ENCODE measurements around the gene MTHFD2. TPM values are rescaled to one million over a fixed set of nuclear protein-coding genes. Genes with fewer than 3 reads are reported as not detected.
"Not testable (repeated sequence)": the region's sequence is repeated elsewhere in the genome, so short reads cannot be mapped to it uniquely, and the experiment has no call there.

Gene MTHFD2
- total RNA-seq, 1 experiment from 2014 or later = 221 TPM

DNA sequence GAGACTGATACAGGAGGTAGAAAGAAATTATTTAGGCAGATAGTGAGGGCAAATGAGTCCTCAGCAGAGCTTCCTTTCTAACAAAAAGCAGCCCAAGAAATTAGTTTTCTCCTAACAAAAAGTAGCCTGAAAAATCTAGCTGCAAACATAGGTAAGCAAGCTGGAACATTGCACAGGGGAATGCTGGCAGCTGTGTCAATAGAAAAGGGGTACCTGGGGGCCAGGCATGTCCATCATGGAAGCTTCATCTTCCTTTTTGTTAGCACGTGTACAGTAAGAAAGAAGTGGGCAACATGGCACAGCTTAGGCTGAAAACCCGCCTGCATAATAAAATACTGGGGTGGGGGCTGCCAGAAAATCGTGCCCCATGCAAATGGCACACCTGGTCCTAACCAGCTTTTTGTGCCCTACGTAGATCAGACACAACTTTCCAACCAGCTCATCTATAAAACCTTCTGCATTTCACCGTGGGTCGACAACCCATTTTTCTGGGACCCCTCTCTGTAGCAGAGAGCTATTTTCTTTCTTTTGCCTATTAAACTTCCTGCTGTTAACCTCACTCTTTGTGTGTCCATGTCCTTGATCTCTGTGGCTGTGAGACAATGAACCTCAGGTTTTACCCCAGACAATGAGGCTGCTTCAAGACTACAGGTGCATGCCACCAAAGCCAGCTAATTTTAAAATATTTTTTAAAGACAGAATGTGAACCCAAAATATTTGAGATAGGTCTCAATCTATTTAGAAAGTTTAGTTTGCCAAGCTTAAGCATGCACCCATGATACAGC, 6.6 kb upstream of the MTHFD2 start:
- DNase-seq (ENCODE audit: low spot score) = no peak
- in situ Hi-C loops (cut with HindIII; ENCODE audit: low sequenced_read_pairs) = no loop called here

DNA sequence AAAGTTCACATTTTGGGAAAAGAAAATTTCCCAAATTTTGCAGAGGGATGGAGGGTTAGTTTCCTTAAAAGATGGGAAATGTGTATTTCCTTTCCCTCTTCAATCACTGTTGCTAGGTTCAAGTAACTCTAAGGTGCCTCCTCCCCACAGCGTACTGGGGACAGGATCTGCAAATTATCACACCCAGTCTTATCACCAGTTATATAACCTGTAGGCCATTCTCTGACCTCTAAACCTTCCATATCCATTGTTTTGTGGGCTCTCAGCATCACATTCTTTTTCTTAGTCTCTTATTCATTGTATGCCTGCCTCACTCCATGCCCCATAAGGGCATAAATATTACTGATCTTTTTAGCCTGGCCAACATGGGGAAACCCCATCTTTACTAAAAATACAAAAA, 3.6 kb upstream of the MTHFD2 start:
- in situ Hi-C loops (cut with HindIII; ENCODE audit: low sequenced_read_pairs) = no loop called here
- DNase-seq (ENCODE audit: low spot score) = no peak

DNA sequence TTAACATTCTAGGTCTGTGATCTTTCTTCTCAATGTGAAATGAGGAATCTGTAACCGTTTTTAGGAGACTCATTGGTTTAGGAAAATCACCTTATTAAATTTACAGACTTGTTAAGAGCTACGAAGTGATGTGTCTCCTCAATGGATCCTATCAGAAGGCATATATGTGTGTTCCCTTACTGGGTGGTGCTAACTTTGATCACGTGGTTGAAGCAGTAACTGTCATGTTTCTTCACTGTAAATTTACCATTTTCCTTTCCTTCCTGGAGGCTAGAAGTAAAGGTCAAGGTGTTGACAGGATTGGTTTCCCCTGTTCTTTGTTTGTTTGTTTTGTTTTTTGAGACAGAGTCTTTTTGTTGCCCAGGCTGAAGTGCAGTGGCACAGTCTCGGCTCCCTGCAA, 1.4 kb upstream of the MTHFD2 start:
- DNase-seq (ENCODE audit: low spot score) = no peak
- in situ Hi-C loops (cut with HindIII; ENCODE audit: low sequenced_read_pairs) = no loop called here

GRCh38 chr2:74198023-74198460, 373 bp upstream of the MTHFD2 start:
- in situ Hi-C loops (cut with HindIII; ENCODE audit: low sequenced_read_pairs) = no loop called here
- DNase-seq (ENCODE audit: low spot score) = no peak

- no peak for DNase-seq (ENCODE audit: low spot score)
- in situ Hi-C loops (cut with HindIII; ENCODE audit: low sequenced_read_pairs) = no loop called here
These were observed 873 bp downstream of the MTHFD2 start for GRCh38 chr2:74199275-74199701.

DNA sequence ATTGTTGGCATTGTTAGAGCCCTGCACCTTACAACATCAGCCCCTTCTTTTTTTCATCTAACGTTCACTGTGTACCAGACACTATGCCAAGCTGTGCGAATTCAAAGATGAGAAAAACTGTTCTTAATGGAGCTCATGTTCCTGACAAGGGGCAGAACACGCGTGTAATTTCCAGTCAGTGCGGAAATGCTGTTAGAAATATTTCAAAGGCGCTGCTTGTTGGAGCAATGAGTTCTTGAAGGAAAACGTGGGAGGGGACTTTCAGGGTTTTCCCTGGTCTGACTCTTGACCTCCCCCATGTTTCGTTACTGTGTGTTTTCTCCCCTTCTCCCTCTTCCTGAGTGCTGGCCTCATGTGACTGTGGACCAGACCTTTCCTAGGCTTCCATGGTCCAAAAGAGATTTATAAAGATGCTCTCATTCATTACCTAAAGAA, 1.5 kb downstream of the MTHFD2 start:
- DNase-seq (ENCODE audit: low spot score) = peak; percentile 4
- in situ Hi-C loops (cut with HindIII; ENCODE audit: low sequenced_read_pairs) = no loop called here

GRCh38 chr2:74201196-74201595, 2.8 kb downstream of the MTHFD2 start:
- DNase-seq (ENCODE audit: low spot score) = no peak
- in situ Hi-C loops (cut with HindIII; ENCODE audit: low sequenced_read_pairs) = no loop called here

GRCh38 chr2:74201596-74201995, 3.2 kb downstream of the MTHFD2 start:
- no peak for DNase-seq (ENCODE audit: low spot score)

DNA sequence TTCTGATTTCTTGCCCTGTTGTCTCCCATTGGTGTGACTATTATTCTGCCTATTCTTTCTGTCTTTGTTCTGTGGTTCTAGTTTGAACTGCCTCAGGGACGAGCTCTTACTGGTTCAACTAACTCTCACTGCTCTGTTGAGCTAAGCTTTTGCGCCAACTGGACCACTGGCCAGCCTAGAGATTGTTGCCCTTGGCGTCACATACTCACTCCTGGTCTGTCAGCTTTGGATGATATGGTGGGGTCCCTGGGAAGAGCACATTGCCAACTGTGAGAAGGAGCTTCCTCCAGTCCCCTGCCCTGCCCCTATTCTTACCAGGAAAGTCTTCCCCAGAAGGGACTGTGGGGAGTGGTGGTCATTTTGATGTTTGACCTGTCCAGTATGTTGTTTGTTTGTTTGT, 6.0 kb downstream of the MTHFD2 start:
- in situ Hi-C loops (cut with HindIII; ENCODE audit: low sequenced_read_pairs) = no loop called here
- DNase-seq (ENCODE audit: low spot score) = no peak

More at GRCh38 chr2:74201596-74201995, 3.2 kb downstream of the MTHFD2 start:
- in situ Hi-C loops (cut with HindIII; ENCODE audit: low sequenced_read_pairs) = no loop called here

DNA sequence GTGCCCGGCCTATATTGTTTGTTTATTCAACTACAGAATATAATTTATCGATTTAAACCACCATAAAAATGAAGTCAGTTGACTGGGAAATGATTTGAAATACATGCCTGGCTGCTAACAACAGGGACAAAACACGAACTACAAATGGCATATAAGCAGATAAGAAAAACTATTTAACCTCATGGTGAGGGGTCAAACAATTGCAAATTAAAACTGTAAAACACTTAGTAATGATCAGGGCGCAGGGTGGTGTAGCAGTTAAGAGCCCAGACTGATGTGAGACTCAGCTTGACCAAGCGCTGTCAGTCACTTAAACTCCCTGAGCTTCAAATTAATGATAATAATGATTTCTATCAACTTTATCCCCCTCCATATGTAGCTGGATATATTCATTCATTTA, 6.7 kb downstream of the MTHFD2 start:
- in situ Hi-C loops (cut with HindIII; ENCODE audit: low sequenced_read_pairs) = no loop called here
- no peak for DNase-seq (ENCODE audit: low spot score)

DNA sequence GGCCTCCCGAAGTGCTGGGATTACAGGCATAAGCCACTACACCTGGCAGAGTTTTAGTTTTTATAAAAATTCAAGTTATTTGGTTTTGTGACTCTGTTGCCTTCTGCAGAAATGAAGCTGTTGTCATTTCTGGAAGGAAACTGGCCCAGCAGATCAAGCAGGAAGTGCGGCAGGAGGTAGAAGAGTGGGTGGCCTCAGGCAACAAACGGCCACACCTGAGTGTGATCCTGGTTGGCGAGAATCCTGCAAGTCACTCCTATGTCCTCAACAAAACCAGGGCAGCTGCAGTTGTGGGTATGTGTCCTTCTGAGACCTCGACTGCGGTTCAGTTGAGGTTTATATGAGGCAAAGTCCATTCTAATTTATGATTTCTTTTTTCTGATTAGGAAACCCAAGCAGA, 7.2 kb downstream of the MTHFD2 start:
- DNase-seq (ENCODE audit: low spot score) = no peak
- in situ Hi-C loops (cut with HindIII; ENCODE audit: low sequenced_read_pairs) = no loop called here

GRCh38 chr2:74206180-74206688, 7.8 kb downstream of the MTHFD2 start:
- in situ Hi-C loops (cut with HindIII; ENCODE audit: low sequenced_read_pairs) = no loop called here
- DNase-seq (ENCODE audit: low spot score) = no peak

- no peak for DNase-seq (ENCODE audit: low spot score)
- in situ Hi-C loops (cut with HindIII; ENCODE audit: low sequenced_read_pairs) = no loop called here
These were observed 14.4 kb downstream of the MTHFD2 start for GRCh38 chr2:74212702-74213410.

DNA sequence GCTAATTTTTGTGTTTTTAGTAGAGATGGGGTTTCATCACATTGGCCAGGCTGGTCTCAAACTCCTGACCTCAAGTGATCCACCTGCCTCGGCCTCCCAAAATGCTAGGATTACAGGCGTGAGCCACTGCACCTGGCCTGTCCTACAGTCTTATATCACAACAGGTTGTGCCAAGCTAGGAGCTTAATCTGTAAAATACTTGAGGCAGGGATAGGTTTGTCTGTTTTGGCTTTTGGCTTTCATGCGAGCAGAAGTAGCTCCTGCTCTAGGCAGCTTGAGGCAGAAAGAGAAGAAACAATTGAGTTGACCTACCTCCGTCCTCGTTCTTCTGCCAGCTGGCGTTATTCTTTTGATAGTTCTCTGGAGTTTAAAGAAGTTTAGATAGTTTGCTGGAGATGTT, 17.4 kb downstream of the MTHFD2 start:
- DNase-seq (ENCODE audit: low spot score); in situ Hi-C loops (cut with HindIII; ENCODE audit: low sequenced_read_pairs): not testable (repeated sequence)

DNA sequence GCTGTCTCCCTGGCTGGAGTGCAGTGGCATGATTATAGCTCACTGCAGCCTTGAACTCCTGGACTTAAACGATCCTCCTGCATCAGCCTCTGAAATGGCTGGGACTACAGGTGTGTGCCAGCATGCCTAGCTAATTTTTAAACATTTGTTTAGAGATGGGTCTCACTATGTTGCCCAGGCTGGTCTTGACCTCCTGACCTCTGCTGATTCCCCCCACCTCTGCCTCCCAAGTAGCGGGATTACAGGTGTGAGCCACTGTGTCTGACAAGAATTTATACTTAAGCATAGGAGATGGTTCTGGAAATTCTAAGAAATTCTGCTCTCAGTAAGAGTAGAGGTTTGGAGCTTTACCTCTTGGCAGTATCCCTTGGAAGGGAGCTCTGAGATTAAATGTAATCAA, 18.2 kb downstream of the MTHFD2 start:
- no peak for DNase-seq (ENCODE audit: low spot score)
- in situ Hi-C loops (cut with HindIII; ENCODE audit: low sequenced_read_pairs) = no loop called here

GRCh38 chr2:74219846-74220486, 21.6 kb downstream of the MTHFD2 start:
- no peak for DNase-seq (ENCODE audit: low spot score)
- in situ Hi-C loops (cut with HindIII; ENCODE audit: low sequenced_read_pairs) = no loop called here

DNA sequence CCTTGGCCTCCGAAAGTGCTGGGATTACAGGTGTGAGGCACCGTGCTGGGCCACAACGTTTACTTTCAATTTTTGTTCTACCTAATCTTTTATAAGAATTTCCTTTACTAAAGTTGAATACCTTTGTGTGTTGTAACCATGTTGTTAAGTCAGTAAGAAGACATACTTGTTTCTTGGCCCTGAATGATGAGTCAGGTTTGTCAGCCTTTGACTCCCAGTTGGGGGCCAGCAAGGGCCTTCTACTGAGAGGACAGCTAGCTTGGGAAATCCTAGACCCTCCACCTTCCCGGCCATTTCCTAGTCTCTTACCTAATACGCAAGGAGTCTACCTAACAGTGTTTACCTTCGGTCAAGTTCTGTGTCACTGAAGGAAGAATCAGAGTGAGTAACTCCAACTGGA, 22.7 kb downstream of the MTHFD2 start:
- in situ Hi-C loops (cut with HindIII; ENCODE audit: low sequenced_read_pairs) = no loop called here
- DNase-seq (ENCODE audit: low spot score) = no peak

DNA sequence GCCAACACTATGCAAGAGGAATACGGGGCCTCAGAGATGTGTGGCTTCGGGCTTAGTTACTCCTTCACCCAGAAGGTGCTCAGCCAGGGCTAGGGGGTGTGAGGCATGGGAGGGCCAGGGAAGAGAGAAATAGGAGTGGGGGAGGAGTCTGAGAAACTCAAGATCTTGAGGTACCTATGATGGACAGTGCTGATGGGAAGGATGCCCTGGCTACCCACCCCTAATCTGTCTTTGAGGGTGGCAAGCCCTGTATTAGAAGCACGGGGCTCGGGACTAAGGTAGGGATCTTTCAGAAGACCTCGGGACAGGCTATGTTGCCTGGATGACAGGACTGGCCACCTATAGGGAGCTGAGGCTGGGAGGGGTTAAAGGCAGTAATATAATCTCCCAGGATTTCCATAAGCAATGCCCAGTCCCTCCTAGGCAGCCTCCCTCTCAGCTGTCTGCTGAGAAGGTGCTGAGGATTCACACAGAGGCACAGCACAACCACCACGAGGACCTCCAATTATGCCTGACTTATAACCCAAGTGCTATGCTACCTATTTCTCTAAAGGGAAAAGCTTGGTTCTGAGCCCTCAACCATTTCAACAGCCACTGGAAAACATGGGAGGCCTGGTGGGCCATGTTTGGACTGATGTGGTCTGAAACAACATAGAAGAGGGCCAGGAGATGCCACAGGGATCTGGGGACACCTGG, 23.3 kb downstream of the MTHFD2 start:
- no peak for DNase-seq (ENCODE audit: low spot score)
- in situ Hi-C loops (cut with HindIII; ENCODE audit: low sequenced_read_pairs) = no loop called here

GRCh38 chr2:74222300-74222650, 23.9 kb downstream of the MTHFD2 start:
- no peak for DNase-seq (ENCODE audit: low spot score)
- in situ Hi-C loops (cut with HindIII; ENCODE audit: low sequenced_read_pairs) = no loop called here
